DMS153 treated with DMSO at 0.1 percent for 48 hours (cell line): Measurements from ENCODE around the gene SCAMP3.
"Not testable (repeated sequence)": the region's sequence is repeated elsewhere in the genome, so short reads cannot be mapped to it uniquely, and the experiment has no call there.

Experiments
- DNase-seq: peaks from one replicate; lab custom pipeline; 2025; ENCODE audit not compliant: unreplicated experiment; lab: John Stamatoyannopoulos, UW

SCAMP3 gene

GRCh38 chr1:155232001-155232978, 29.9 kb downstream of the SCAMP3 start:
- DNase-seq, result not testable (repeated sequence)

- not testable (repeated sequence) for DNase-seq
Measured at GRCh38 chr1:155231302-155231701, 30.9 kb downstream of the SCAMP3 start.

GRCh38 chr1:155228096-155228427, 34.1 kb downstream of the SCAMP3 start:
- no peak for DNase-seq

GRCh38 chr1:155227261-155228095, 34.7 kb downstream of the SCAMP3 start:
- peak; percentile 100 for DNase-seq

GRCh38 chr1:155226910-155227260, 35.3 kb downstream of the SCAMP3 start:
- peak; percentile 59 for DNase-seq

- DNase-seq, result peak; percentile 70
Measured at GRCh38 chr1:155226188-155226909, 35.8 kb downstream of the SCAMP3 start.

- not testable (repeated sequence) for DNase-seq
Measured at GRCh38 chr1:155225404-155225759, 36.8 kb downstream of the SCAMP3 start.

- DNase-seq, result no peak
Measured at GRCh38 chr1:155223047-155223446, 39.1 kb downstream of the SCAMP3 start.

GRCh38 chr1:155220211-155220965, 41.8 kb downstream of the SCAMP3 start:
- DNase-seq, result not testable (repeated sequence)

GRCh38 chr1:155219592-155220031, 42.5 kb downstream of the SCAMP3 start:
- DNase-seq, result no peak

- DNase-seq, result peak; percentile 84
Measured at GRCh38 chr1:155218854-155219591, 43.1 kb downstream of the SCAMP3 start.

GRCh38 chr1:155214702-155215101, 47.5 kb downstream of the SCAMP3 start:
- DNase-seq, result not testable (repeated sequence)

GRCh38 chr1:155212051-155212440, 50.1 kb downstream of the SCAMP3 start:
- not testable (repeated sequence) for DNase-seq

GRCh38 chr1:155211381-155212050, 50.6 kb downstream of the SCAMP3 start:
- DNase-seq, result not testable (repeated sequence)

GRCh38 chr1:155210314-155211104, 51.7 kb downstream of the SCAMP3 start:
- no peak for DNase-seq

GRCh38 chr1:155209312-155209721, 52.8 kb downstream of the SCAMP3 start:
- no peak for DNase-seq

- DNase-seq, result peak; percentile 90
Measured at GRCh38 chr1:155208541-155209311, 53.4 kb downstream of the SCAMP3 start, which contains the start of gene MTX1. MTX1 (plus strand) TSS chr1:155208695; CDS start chr1:155208805, 110 bp downstream.
